Dermis blood vessel endothelial cell (primary cell): Measurements from ENCODE around the gene PHF14. TPM values are rescaled to one million over a fixed set of nuclear protein-coding genes. Genes with fewer than 3 reads are reported as not detected.
A peak's percentile ranks its signal among the peaks of the same experiment; 100 is the strongest.

Experiments
- DNase-seq: peaks from one replicate; pipeline ENCODE4 v3.0.0; 2010
- total RNA-seq: library from RNA; depleted of rRNA; stranded (reverse); fragments of >200 nt; gene quantifications from 2 replicates; pipeline ENCODE4 v1.2.3, GENCODE V29; 2014

PHF14 gene
- total RNA-seq, 1 donor from 2014 or later = 45.8 TPM

DNA sequence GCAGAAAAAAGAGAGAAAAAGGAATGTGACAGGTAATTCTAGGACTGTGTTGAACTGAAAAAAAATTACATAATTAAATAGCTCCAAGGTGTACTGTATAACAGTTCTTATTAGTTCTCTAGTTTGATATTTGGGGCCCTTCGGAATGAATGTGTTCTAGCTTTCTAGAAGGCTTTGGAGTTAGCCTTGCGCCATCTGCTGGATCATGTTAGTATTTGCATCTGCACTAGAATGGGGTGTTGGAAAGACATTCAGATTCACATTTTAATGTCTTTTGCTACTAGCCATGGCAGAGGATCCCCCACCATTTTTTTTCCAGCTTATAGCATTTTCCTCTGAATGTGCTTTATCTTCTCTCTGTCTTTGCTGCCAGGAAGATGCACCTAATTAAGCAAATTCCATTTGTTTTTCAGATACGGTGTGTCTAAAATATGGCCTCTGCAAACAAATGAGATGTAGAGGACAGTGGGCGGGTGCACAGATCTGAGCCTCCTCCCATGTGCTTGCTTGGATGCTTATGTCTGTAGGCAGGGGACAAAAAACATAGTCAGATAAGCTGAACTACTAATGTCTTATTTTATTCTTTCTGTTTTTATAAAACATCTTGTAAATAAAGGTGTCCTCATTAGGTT, 238.5 kb downstream of the PHF14 start:
- peak; percentile 83 for DNase-seq

DNA sequence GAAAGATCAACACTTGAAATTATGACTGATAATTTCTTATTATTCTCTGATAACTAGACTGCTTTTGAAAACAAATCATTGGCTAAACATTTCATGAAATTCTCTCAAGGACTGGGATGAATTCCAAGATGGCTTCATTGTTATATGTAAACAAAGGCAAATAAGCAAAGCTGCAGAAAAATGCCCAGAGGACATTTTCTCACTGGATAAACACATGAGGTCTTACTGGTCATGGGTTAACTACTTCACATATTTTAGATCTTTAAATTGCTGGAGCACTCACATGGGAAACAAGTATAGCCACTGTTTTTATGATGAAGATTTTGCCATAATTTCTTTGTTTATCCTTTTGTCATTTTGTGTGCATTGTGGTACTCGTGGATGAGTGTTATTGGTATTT, 239.1 kb downstream of the PHF14 start:
- no peak for DNase-seq

DNA sequence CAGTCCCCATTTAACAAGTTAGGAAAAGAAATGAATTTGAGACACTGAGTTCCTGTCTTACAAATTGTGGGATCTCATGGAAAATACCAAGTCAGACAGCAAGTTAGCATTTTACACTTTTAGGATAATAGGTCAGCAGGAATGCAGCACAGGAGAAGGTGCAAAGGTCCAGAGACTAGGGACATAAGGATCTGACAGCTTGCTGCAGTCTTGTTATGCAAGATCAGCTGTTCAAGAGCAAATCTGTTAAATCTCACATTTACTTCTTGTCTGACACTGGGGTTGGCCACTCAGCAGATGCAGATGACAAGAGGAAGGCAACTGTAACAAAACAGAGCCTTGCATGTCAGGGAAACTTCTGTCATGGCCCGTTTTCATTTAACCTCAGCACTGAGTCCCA, 239.6 kb downstream of the PHF14 start:
- no peak for DNase-seq

DNA sequence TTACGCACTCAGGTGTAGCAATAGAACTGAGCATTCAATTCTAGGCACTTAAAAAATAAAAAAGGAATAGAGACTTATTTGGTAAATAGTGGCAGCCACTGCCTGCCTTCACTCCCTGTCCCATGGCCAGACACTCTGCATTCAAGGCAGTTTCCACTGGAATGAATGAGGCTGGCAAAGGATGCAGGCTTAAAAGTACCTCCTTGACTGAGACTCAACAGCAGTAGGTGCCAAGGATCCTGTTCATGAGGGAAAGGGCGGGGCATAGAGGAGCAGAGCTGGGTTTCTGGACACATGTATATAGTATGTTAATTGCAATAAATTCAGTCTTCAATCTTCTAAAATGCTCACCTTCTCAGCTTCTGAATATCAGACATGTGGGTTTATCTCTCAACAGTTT, 242.6 kb downstream of the PHF14 start:
- DNase-seq = no peak

DNA sequence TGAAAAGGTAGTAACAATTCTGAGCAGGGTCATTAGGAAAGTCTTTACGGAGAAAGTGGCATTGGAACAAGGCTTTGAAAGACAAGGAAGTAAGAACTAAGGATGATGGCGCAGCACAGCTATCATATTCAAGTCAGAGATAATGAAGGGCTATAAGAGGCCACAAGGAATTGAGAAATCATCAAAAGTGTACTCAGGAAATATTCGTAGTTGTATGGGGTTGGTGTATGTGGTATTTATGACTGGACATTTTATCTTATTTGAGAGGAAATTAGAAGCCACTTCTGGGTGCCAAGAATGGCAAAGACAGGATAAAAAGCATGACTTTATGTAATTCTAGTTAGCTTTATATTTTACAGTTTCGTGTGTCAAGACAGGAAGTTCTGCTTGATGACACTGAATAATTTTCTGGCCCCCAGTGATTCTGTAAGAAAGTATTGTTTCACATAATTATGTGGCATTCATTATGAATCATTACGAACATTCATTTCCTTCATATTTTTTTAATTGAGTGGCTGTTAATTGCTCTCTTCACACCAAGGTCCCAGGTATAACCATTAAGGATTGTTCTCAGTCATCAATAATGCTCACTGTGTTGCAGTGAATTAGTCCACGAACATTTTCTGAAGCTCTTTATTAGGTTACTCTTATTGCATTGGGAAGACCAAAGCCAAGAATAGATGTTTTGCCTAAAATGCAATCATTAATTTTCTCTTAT, 244.3 kb downstream of the PHF14 start:
- DNase-seq = no peak
